PC-9 (cell line): Measurements from ENCODE around the gene ATP8A1. TPM values are rescaled to one million over a fixed set of nuclear protein-coding genes. Genes with fewer than 3 reads are reported as not detected.
A peak's percentile ranks its signal among the peaks of the same experiment; 100 is the strongest.

Source experiments
- Bru-seq: library from RNA; stranded (reverse); fragments of 400-500 nt; gene quantifications from one replicate; lab custom pipeline; 2021; lab: Mats Ljungman, UMichigan
- BruChase-seq, 2 experiments: library from RNA; stranded (reverse); fragments of 400-500 nt; gene quantifications; one replicate each; lab custom pipeline; 2021; lab: Mats Ljungman, UMichigan
- BruUV-seq: library from RNA; stranded (reverse); fragments of 400-500 nt; replicated peaks from 2 replicates; lab custom pipeline; 2021; lab: Mats Ljungman, UMichigan
- CTCF ChIA-PET: fragments of 300-600 bp; sonication (Branson Sonifier 250); formaldehyde crosslinking; loops from one replicate; lab custom pipeline; 2022; ENCODE audit warnings: antibody characterized with exemption; lab: Charles Lee
- POLR2A ChIA-PET: fragments of 300-600 bp; sonication (Branson Sonifier 250); formaldehyde crosslinking; loops from one replicate; lab custom pipeline; 2022; ENCODE audit warnings: antibody characterized with exemption; ENCODE audit not compliant: unreplicated experiment; lab: Charles Lee
- DNase-seq, 2 experiments: peaks; one replicate each; pipeline versions ENCODE4 v3.0.0 to v3.0.0-alpha.2; 2015 to 2022; ENCODE audit warnings: mixed read lengths in 1 of 2
- H2AFZ ChIP-seq: fragments of 200-600 bp; sonication (generic); 2 replicates; pipeline ENCODE4 v1.8.1; 2017; ENCODE audit warnings: antibody characterized with exemption
- H3F3A ChIP-seq: fragments of 200-600 bp; sonication (generic); 2 replicates; pipeline ENCODE4 v1.8.1; 2017; ENCODE audit warnings: antibody characterized with exemption, mild to moderate bottlenecking, low read depth; ENCODE audit not compliant: insufficient read depth
- H3K27ac ChIP-seq: fragments of 200-600 bp; sonication (generic); 2 replicates; pipeline ENCODE4 v1.6.1; 2016; ENCODE audit warnings: mixed run types
- H3K27me3 ChIP-seq: fragments of 200-600 bp; sonication (generic); 2 replicates; pipeline ENCODE4 v1.6.1; 2016; ENCODE audit warnings: low read depth, mixed run types; ENCODE audit not compliant: insufficient read depth
- H3K36me3 ChIP-seq: fragments of 200-600 bp; sonication (generic); 2 replicates; pipeline ENCODE4 v1.6.1; 2016; ENCODE audit warnings: low read depth, mixed run types
- H3K4me1 ChIP-seq: fragments of 200-600 bp; sonication (generic); replicated peaks from 2 replicates; pipeline ENCODE4 v1.6.1; 2016; ENCODE audit warnings: mixed run types; ENCODE audit not compliant: insufficient read depth
- H3K4me2 ChIP-seq: fragments of 200-600 bp; sonication (generic); 2 replicates; pipeline ENCODE4 v1.6.1; 2017; ENCODE audit warnings: mixed run types
- H3K4me3 ChIP-seq: fragments of 200-600 bp; sonication (generic); 2 replicates; pipeline ENCODE4 v1.6.1; 2016; ENCODE audit warnings: mixed run types
- H3K79me2 ChIP-seq: fragments of 200-600 bp; sonication (generic); 2 replicates; pipeline ENCODE4 v1.6.1; 2017; ENCODE audit warnings: low read depth, mixed run types
- H3K9me2 ChIP-seq: fragments of 200-600 bp; sonication (generic); 2 replicates; pipeline ENCODE4 v1.8.1; 2017; ENCODE audit warnings: mild to moderate bottlenecking; ENCODE audit not compliant: insufficient read depth
- H3K9me3 ChIP-seq: fragments of 200-600 bp; sonication (generic); 2 replicates; pipeline ENCODE4 v1.8.1; 2016; ENCODE audit warnings: low read depth; ENCODE audit not compliant: insufficient read depth
- H4K20me1 ChIP-seq: fragments of 200-600 bp; sonication (generic); 2 replicates; pipeline ENCODE4 v1.8.1; 2017; ENCODE audit not compliant: insufficient read depth
- EZH2 ChIP-seq: fragments of 200-600 bp; sonication (generic); IDR thresholded peaks from 2 replicates; pipeline ENCODE4 v1.8.0; 2017; ENCODE audit warnings: antibody characterized with exemption, low read depth
- intact Hi-C: fragments of 100-400 bp; cut with micrococcal nuclease; formaldehyde crosslinking; loops from one replicate; pipeline ENCODE4 v1.10.0; 2022; ENCODE audit not compliant: unreplicated experiment
- long read RNA-seq: library from polyadenylated mRNA; stranded (forward); transcript quantifications from one replicate; pipeline ENCODE4 v2.0.0, GENCODE V29; 2022
- total RNA-seq: library from RNA; stranded (reverse); gene quantifications from 2 replicates; pipeline ENCODE4 v1.2.3, GENCODE V29; 2021
- TF ChIP-seq, protein P1 (sequence below): fragments of 200-600 bp; sonication (generic); conservative IDR thresholded peaks from 2 replicates; pipeline ENCODE4 v1.6.1; 2017; ENCODE audit warnings: mixed run types, antibody characterized with exemption, mild to moderate bottlenecking, moderate library complexity

ATP8A1 gene
- total RNA-seq (not detected in 2 replicates), Bru-seq, nascent RNA (percentile 13 among the genes with signal in this experiment), BruChase-seq, experiment 1, labeled RNA remaining after a 2-hour chase (percentile 13 among the genes with signal in this experiment), BruChase-seq, experiment 2, labeled RNA remaining after a 6-hour chase (percentile 7 among the genes with signal in this experiment)
- long read RNA-seq: 0 reads

DNA sequence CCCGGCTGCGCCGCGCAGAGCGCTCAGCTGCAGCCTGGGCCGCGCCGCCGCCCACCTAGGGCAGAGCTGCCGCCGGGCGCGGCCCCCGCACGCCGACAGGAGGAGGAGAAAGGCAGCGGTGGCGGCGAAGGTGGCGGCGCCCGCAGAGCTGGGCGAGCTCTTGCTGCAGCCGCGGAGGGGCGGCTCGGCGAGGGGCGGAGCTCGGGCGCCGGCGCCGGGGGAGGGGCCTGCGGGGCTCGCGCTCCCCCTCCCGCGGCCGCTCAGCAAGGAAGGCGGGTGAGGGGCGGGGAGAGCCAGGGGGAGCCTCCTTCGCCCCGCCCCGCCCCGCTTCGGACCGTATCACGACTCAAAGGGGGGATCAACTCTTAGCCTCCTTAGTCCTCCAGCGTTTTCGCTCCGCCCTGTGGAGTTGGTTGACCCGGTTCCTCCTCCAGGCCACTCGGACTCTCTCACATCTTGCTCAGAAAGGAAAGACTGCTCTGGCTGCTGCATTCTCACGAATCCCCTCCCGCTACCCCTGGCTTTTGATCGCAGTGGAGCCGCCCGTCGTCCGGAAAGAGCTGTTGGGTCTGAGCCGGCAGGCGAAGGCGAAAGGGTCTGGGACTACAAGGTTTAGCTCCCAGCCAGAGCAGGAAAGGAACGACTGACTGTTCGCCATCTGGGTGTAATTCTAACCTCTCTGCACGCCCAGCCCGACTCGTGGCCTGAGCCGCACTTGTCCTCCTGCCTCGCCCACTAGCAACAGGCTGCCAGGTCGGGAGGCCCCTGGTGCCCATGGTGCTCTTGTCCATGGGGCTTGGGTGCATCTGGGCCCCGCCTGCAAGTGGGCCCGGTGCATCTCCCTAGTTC lies at the start of gene ATP8A1:
ATP8A1 (minus strand) TSS at position 162 of the 849 bp plus-strand sequence. CDS start 232 bp downstream, outside the sequence.
- H3K27ac ChIP-seq: peak within 1 kb of the TSS; percentile 42; the same call in 1 of the 2 replicates
- POLR2A ChIA-PET: no interaction called here
- H3K9me3 ChIP-seq: no peaks in the 10 kb centered on the region
- peak within 1 kb of the TSS; percentile 89 for H2AFZ ChIP-seq
- no peaks in the 10 kb centered on the region for H3K9me2 ChIP-seq
- no peaks in the 10 kb centered on the region for H3K79me2 ChIP-seq
- no peaks in the 10 kb centered on the region for H4K20me1 ChIP-seq
- BruUV-seq: no TSS peak
- H3K4me3 ChIP-seq: peak within 1 kb of the TSS; percentile 84
- intact Hi-C loops: no loop called here
- DNase-seq: peak; percentile 51 to 75
- TF ChIP-seq EZH2: no peak
- TF ChIP-seq, protein P1, sequence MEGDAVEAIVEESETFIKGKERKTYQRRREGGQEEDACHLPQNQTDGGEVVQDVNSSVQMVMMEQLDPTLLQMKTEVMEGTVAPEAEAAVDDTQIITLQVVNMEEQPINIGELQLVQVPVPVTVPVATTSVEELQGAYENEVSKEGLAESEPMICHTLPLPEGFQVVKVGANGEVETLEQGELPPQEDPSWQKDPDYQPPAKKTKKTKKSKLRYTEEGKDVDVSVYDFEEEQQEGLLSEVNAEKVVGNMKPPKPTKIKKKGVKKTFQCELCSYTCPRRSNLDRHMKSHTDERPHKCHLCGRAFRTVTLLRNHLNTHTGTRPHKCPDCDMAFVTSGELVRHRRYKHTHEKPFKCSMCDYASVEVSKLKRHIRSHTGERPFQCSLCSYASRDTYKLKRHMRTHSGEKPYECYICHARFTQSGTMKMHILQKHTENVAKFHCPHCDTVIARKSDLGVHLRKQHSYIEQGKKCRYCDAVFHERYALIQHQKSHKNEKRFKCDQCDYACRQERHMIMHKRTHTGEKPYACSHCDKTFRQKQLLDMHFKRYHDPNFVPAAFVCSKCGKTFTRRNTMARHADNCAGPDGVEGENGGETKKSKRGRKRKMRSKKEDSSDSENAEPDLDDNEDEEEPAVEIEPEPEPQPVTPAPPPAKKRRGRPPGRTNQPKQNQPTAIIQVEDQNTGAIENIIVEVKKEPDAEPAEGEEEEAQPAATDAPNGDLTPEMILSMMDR: no peak
- H3K27me3 ChIP-seq: no peaks in the 10 kb centered on the region
- H3K36me3 ChIP-seq: no peaks in the 10 kb centered on the region
- CTCF ChIA-PET: no interaction called here
- H3K4me1 ChIP-seq: peaks cover 5% of the 10 kb centered on the region; the same call in 1 of the 2 replicates
- peak within 1 kb of the TSS; percentile 84 for H3K4me2 ChIP-seq
- no peaks in the 10 kb centered on the region for H3F3A ChIP-seq

DNA sequence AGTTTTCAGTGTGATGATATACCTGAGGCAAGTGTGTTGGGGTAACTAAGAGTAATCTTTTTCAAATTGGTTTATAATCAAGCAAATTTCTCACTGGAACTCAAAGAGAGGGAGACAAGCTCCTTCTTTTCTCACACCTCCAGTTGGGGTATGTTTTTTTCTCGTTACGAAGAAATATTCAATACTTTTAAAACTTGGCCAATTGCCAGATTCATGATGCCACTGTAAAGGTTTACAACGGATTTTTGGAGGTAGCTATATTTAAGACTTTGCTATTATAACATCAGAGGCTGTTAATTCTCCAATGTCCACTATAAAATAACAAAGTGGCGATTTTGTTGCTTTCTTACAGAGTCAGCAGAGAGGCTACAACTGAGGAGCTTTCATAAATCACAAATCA lies 49.2 kb upstream of the ATP8A1 start:
- H3K9me3 ChIP-seq: no peaks in the 10 kb centered on the region
- no peaks in the 10 kb centered on the region for H3F3A ChIP-seq
- intact Hi-C loops: no loop called here
- H3K9me2 ChIP-seq: no peaks in the 10 kb centered on the region; the same call in 1 of the 2 replicates
- no peaks in the 10 kb centered on the region for H4K20me1 ChIP-seq
- DNase-seq: no peak
- ChIA-PET POLR2A (no interaction called here), CTCF (no interaction called here)
- no peak overlapping the region for H3K4me2 ChIP-seq
- H3K79me2 ChIP-seq: no peaks in the 10 kb centered on the region
- no peaks in the 10 kb centered on the region for H3K27me3 ChIP-seq
- no peaks in the 10 kb centered on the region for H3K36me3 ChIP-seq
- peaks cover 6% of the 10 kb centered on the region; the same call in 1 of the 2 replicates for H3K4me1 ChIP-seq
- H3K27ac ChIP-seq: no peak overlapping the region
- H2AFZ ChIP-seq: no peak overlapping the region
- TF ChIP-seq, protein P1: no peak
- TF ChIP-seq EZH2: no peak
- no TSS peak for BruUV-seq
- H3K4me3 ChIP-seq: no peak overlapping the region

DNA sequence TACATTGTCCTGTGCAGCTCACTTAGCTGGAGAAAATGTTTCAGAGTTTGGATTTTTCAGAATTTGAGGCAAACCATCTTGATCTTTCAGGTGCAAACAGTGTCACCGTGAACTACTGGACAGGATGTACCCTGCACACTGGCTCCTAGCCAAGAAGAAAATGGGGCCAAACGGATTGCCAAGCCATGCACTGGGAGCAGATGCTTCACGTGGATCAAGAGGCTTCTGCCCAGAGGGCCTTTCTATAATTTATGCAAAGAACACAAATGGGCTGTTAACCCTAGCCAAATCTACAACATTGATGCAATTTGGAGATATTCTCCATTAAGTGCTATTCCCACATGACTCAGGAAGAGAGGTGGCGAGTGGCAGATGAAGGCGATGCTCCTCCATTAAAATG lies 46.9 kb upstream of the ATP8A1 start:
- intact Hi-C loops: no loop called here
- H3K4me3 ChIP-seq: no peak overlapping the region
- H4K20me1 ChIP-seq: no peaks in the 10 kb centered on the region
- H3F3A ChIP-seq: no peaks in the 10 kb centered on the region
- ChIA-PET POLR2A (no interaction called here), CTCF (no interaction called here)
- DNase-seq: no peak
- H3K4me1 ChIP-seq: no peaks in the 10 kb centered on the region
- H3K27me3 ChIP-seq: no peaks in the 10 kb centered on the region
- no peaks in the 10 kb centered on the region for H3K79me2 ChIP-seq
- no peaks in the 10 kb centered on the region for H3K36me3 ChIP-seq
- no peak overlapping the region for H2AFZ ChIP-seq
- H3K9me2 ChIP-seq: no peaks in the 10 kb centered on the region
- TF ChIP-seq, protein P1: no peak
- no peak for TF ChIP-seq EZH2
- H3K9me3 ChIP-seq: no peaks in the 10 kb centered on the region
- no TSS peak for BruUV-seq
- no peak overlapping the region for H3K4me2 ChIP-seq
- no peak overlapping the region for H3K27ac ChIP-seq
